ENCODE results near the gene CNTN4.
"Not testable (repeated sequence)": the region's sequence is repeated elsewhere in the genome, so short reads cannot be mapped to it uniquely, and the experiment has no call there.

CNTN4 gene

GRCh38 chr3:2904054-2904453 is 805.4 kb downstream of the CNTN4 start:
- no peak for DNase-seq (ENCODE audit: low read depth, low spot score)

DNA sequence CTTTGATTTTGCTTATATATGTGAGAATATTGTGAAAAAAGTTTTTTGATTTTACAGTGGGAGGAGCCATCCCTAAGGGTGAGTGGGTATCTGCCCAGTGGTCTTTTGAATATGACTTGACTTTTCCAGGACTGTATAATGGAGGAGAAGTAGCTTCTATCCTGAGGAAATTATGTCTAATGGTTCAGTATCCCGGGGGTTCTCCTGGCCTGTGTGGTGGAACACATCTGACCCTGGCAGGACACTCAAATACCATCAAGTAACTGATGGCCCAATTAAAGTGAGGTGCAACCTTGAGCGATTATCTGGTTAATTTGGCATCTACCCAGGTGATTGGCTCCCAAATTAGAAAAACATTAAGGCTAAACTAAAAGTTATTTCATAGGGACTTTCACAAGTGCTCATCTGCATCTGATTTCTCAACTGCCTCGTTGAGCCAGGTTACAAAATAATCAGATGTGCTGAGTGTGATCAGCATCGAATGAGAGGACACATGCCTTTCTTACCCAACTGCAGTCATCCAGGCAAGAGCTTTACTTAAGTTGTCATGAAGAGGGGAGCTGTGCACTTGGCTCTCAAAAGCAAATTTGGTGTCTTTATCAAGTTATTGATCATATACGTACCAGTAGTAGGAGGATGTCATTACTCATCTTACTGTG is 810.2 kb downstream of the CNTN4 start:
- DNase-seq (ENCODE audit: low read depth, low spot score): no peak

GRCh38 chr3:2910997-2911396 is 812.3 kb downstream of the CNTN4 start:
- no peak for DNase-seq (ENCODE audit: low read depth, low spot score)

GRCh38 chr3:2915826-2916225 is 817.2 kb downstream of the CNTN4 start:
- DNase-seq (ENCODE audit: low read depth, low spot score): no peak

- DNase-seq (ENCODE audit: low read depth, low spot score): not testable (repeated sequence)
These were observed 818.0 kb downstream of the CNTN4 start for GRCh38 chr3:2916640-2917039.

DNA sequence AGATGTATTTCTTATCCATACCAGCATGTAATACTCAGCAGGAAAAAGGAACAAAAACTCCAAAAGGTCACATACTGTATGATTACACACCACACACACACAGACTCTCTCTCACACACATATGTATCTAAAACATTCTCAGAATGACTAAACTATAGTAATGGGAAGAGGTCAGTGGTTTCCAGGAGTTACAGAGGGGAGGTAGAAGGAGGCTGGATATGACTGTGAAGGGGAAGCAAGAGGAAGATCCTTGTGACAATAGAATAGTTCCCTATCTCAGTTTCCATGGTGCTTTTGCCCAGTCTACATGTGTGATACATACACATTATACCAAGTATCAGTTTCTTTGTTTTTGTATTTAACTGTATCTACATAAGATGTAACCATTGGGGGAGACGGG is 821.4 kb downstream of the CNTN4 start:
- no peak for DNase-seq (ENCODE audit: low read depth, low spot score)

GRCh38 chr3:2921452-2921851 is 822.8 kb downstream of the CNTN4 start:
- DNase-seq (ENCODE audit: low read depth, low spot score): no peak

- no peak for DNase-seq (ENCODE audit: low read depth, low spot score)
These were observed 823.2 kb downstream of the CNTN4 start for GRCh38 chr3:2921903-2922302.

- DNase-seq (ENCODE audit: low read depth, low spot score): no peak
These were observed 824.7 kb downstream of the CNTN4 start for GRCh38 chr3:2923390-2923789.

DNA sequence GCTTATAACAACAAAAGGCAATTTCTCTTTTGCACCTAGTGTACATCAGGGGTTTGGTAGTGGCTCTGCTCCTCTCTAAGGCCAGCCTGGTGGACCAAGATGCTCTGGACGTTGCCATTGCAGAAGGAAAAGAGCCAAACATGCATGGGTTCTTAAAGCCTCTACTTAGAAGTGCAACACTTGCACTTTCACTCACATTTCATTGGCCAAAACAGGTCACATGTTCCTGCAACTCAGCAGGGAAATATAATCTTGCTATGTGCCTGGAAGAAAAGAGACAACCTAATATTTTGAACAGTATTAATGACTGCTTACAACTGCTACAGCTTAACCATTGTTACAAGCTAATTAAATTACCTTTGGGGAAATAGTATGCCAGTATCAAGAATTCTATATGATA is 828.6 kb downstream of the CNTN4 start:
- DNase-seq (ENCODE audit: low read depth, low spot score): no peak

GRCh38 chr3:2929574-2929973 is 830.9 kb downstream of the CNTN4 start:
- DNase-seq (ENCODE audit: low read depth, low spot score): no peak

GRCh38 chr3:2931265-2931664 is 832.6 kb downstream of the CNTN4 start:
- no peak for DNase-seq (ENCODE audit: low read depth, low spot score)

DNA sequence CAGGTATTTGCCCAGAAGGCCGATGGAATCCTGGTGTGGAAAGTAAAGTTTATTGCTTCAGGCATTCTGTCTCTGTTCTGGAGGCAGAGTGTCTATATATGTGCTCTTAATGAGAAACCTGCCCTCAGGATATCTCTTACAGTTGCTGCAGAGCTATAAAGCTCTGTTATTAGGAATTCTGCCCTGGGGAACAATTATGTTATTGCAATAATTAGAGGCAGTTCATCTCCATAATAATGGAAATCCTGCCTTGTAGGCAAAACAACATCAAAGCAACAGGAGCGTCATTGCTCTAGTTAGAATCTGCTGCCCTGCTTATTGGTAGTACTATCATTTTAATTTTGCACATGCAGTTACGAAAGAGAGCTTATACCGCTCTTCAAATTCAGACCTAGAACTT is 835.9 kb downstream of the CNTN4 start:
- no peak for DNase-seq (ENCODE audit: low read depth, low spot score)

- no peak for DNase-seq (ENCODE audit: low read depth, low spot score)
These were observed 838.4 kb downstream of the CNTN4 start for GRCh38 chr3:2937055-2937454.

DNA sequence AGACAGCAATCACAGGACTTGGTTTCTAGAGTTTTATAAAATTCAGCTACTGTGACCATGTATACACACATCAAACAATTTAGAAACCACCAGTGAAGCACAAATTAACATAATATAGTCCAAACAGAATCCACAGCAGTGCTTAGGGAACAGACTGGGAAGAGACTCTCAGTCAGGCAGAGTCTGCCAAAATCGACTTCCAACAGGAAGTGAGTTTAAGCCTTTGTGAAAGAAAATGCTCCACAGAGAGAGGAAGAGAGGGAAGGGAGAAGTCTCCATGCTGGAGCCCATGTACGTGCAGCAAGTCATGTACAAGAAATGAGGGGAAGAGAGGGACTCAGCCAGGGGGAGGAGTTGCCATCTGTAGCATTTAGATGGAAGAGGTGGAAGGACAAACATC is 838.9 kb downstream of the CNTN4 start:
- no peak for DNase-seq (ENCODE audit: low read depth, low spot score)

DNA sequence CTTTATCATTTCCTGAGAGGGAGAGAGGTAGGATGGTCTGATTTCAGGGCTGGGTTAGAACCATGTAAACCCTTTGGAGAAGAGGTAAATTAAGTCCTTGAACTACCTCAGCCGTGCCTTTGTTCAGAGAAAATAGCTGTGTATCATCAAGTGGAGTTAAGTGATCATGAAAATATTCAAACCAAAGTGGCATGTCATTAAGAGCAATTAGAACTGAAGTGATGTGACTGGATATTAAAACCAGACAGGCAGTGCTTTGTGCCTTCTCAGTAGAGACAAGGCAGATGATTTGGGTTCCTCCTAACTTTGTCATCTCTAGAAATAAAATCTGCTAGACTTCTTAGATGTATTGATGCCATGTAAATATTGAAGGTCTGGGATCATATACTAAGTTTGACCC is 840.0 kb downstream of the CNTN4 start:
- DNase-seq (ENCODE audit: low read depth, low spot score): no peak

DNA sequence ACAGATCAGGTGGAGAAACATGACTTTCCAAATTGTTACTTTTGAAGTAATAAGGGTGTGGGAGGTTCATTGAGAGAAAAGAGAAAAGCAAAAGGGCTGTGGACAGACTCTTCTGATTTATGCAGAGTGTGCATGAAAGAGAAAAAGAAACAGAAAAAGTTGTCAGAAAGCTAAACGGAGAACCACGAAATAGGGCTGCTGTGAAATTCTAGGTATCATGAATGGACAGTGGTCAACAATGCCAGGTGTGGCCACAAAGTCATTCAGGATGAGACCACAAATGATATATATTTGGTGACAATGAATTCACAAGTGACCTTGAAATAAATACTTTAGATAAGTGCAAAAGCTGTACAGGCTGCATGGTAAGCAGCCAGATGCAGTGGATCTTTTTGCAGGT is 841.4 kb downstream of the CNTN4 start:
- DNase-seq (ENCODE audit: low read depth, low spot score): no peak

DNA sequence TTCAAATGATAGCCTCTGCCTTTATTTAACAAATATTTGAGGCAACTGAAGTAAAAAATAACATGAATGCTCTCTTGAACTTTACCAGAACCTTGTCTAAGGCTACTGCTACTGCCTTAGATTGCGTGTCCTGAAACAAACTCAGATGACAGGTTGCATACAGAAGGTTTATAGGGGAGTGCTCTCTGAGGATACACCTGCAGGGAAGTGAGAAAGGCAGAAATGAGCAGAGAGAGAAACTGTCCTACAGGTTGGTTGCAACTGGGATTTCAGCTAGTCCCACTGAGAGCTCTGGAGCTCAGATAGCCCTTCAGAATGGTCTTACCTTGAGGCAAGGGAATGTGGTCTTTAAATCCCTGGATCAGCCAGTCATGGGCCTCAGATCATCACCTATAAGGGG is 846.0 kb downstream of the CNTN4 start:
- DNase-seq (ENCODE audit: low read depth, low spot score): no peak

GRCh38 chr3:2945121-2945520 is 846.5 kb downstream of the CNTN4 start:
- no peak for DNase-seq (ENCODE audit: low read depth, low spot score)

- no peak for DNase-seq (ENCODE audit: low read depth, low spot score)
These were observed 848.9 kb downstream of the CNTN4 start for GRCh38 chr3:2947536-2947935.

DNA sequence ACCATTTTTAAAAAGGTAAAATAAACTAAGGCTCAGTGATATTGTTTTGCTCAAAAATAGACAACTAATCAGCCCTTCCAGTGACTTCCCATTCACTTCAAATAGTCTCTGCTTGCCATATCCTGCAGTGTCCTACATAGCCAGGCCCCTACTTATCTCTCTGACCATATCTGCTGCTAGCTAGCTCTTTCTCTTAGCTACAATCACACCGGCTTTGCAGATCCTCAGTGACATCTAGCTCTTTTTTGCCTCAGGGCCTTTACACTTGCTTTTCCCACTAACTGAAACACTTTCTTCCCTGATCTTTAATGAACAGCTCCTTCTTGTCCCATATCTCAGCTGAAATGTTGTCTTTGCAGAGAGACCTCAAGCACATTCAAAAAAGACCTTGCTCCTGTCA is 850.2 kb downstream of the CNTN4 start:
- DNase-seq (ENCODE audit: low read depth, low spot score): no peak

- no peak for DNase-seq (ENCODE audit: low read depth, low spot score)
These were observed 851.5 kb downstream of the CNTN4 start for GRCh38 chr3:2950159-2950558.

- DNase-seq (ENCODE audit: low read depth, low spot score): no peak
These were observed 858.4 kb downstream of the CNTN4 start for GRCh38 chr3:2957115-2957514.

- DNase-seq (ENCODE audit: low read depth, low spot score): no peak
These were observed 859.9 kb downstream of the CNTN4 start for GRCh38 chr3:2958551-2958950.
